Coronary artery (tissue), 2 donors: ENCODE results near the gene MTUS2.

Source experiments
- DNase-seq: peaks from one replicate; pipeline ENCODE4 v3.0.0-alpha.2; 2017; ENCODE audit warnings: low spot score
- H3K27ac ChIP-seq, 2 donors: fragments of 200-600 bp; sonication (generic); one replicate each; pipeline ENCODE4 v1.5.1; 2016 to 2019
- H3K4me3 ChIP-seq: fragments of 200-600 bp; sonication (generic); 2 replicates; pipeline ENCODE4 v1.5.1; 2016; ENCODE audit warnings: mild to moderate bottlenecking, moderate library complexity
- CTCF ChIP-seq: fragments of 200-600 bp; sonication (generic); IDR thresholded peaks from one replicate; pipeline ENCODE4 v1.5.1; 2019; ENCODE audit warnings: antibody characterized with exemption

The MTUS2 gene

GRCh38 chr13:29008296-29008695 is 188.2 kb downstream of the MTUS2 start:
- H3K4me3 ChIP-seq, result no peak overlapping the region
- TF ChIP-seq CTCF, result no peak
- no peak overlapping the region for H3K27ac ChIP-seq
- no peak for DNase-seq

- DNase-seq, result no peak
- Histone ChIP-seq H3K27ac (no peak overlapping the region), H3K4me3 (no peak overlapping the region)
- TF ChIP-seq CTCF, result no peak
Observed at GRCh38 chr13:29020314-29020713, 200.2 kb downstream of the MTUS2 start.

GRCh38 chr13:29021311-29021710 is 201.2 kb downstream of the MTUS2 start:
- no peak for DNase-seq
- Histone ChIP-seq H3K4me3 (no peak overlapping the region), H3K27ac (no peak overlapping the region)
- TF ChIP-seq CTCF, result no peak

- Histone ChIP-seq H3K27ac (no peak overlapping the region), H3K4me3 (no peak overlapping the region)
- no peak for TF ChIP-seq CTCF
- no peak for DNase-seq
Observed at GRCh38 chr13:29021717-29022116, 201.6 kb downstream of the MTUS2 start.

- no peak for TF ChIP-seq CTCF
- DNase-seq, result no peak
- no peak overlapping the region for H3K4me3 ChIP-seq
- no peak overlapping the region for H3K27ac ChIP-seq
Observed at GRCh38 chr13:29022410-29022809, 202.3 kb downstream of the MTUS2 start.

- Histone ChIP-seq H3K27ac (no peak overlapping the region), H3K4me3 (no peak overlapping the region)
- TF ChIP-seq CTCF, result no peak
Observed at GRCh38 chr13:29022968-29023367, 202.8 kb downstream of the MTUS2 start.

GRCh38 chr13:29024783-29025182 is 204.6 kb downstream of the MTUS2 start:
- DNase-seq, result no peak
- no peak overlapping the region for H3K27ac ChIP-seq
- no peak overlapping the region for H3K4me3 ChIP-seq
- no peak for TF ChIP-seq CTCF

More at GRCh38 chr13:29022968-29023367, 202.8 kb downstream of the MTUS2 start:
- no peak for DNase-seq
